Sigmoid colon (tissue), 7 donors: ENCODE data around the gene ADAMTS17. TPM values are rescaled to one million over a fixed set of nuclear protein-coding genes. Genes with fewer than 3 reads are reported as not detected.
A peak's percentile ranks its signal among the peaks of the same experiment; 100 is the strongest.

Experiments used
- DNase-seq: peaks from one replicate; pipeline ENCODE4 v3.0.0-alpha.2; 2019
- H3K27ac ChIP-seq, 4 donors: fragments of 200-600 bp; sonication (generic); one replicate each; pipeline ENCODE4 v1.5.1; 2016 to 2019; ENCODE audit warnings: mild to moderate bottlenecking in 1 of 4
- H3K27me3 ChIP-seq, 3 donors: fragments of 200-600 bp; sonication (generic); one replicate each; pipeline ENCODE4 v1.5.1; 2019; ENCODE audit warnings: mild to moderate bottlenecking in 1 of 3
- H3K36me3 ChIP-seq, 4 donors: fragments of 200-600 bp; sonication (generic); one replicate each; pipeline ENCODE4 v1.5.1; 2016 to 2019
- H3K4me1 ChIP-seq, 4 donors: fragments of 200-600 bp; sonication (generic); one replicate each; pipeline ENCODE4 v1.5.1; 2017 to 2019
- H3K4me3 ChIP-seq, 4 donors: fragments of 200-600 bp; sonication (generic); one replicate each; pipeline ENCODE4 v1.5.1; 2017 to 2019; ENCODE audit warnings: mild to moderate bottlenecking in 2 of 4, moderate library complexity in 1 of 4
- H3K9me3 ChIP-seq, 4 donors: fragments of 200-600 bp in 3 of 4; sonication (generic) in 3 of 4; one replicate each; pipeline versions ENCODE4 v1.5.1 to v1.6.1; 2013 to 2019
- CTCF ChIP-seq, 4 experiments: fragments of 450-650 bp in 3 of 4; fragments of 200-600 bp in 1 of 4; IDR thresholded peaks; one replicate each; pipeline ENCODE4 v1.5.1; 2016 to 2019; ENCODE audit warnings: antibody characterized with exemption in 4 of 4, mild to moderate bottlenecking in 3 of 4, moderate library complexity in 2 of 4
- EP300 ChIP-seq, 4 donors: sonication (generic); formaldehyde crosslinking; IDR thresholded peaks; one replicate each; pipeline ENCODE4 v1.6.1; 2017; ENCODE audit warnings: antibody characterized with exemption in 4 of 4
- POLR2A ChIP-seq, 2 donors: fragments of 450-650 bp; IDR thresholded peaks; one replicate each; pipeline ENCODE4 v1.6.1; 2016; ENCODE audit warnings: antibody characterized with exemption in 2 of 2, mild to moderate bottlenecking in 2 of 2, moderate library complexity in 2 of 2
- POLR2AphosphoS5 ChIP-seq, 4 donors: sonication (generic); formaldehyde crosslinking; IDR thresholded peaks; one replicate each; pipeline ENCODE4 v1.6.1; 2017; ENCODE audit warnings: antibody characterized with exemption in 4 of 4
- WGBS, 2 donors: extraction: QIAGEN DNeasy Blood & Tissue Kit; methylation state at CpG; one replicate each; pipeline ENCODE4 v1.1.7; 2013; 5-methylcytosine and 5-hydroxymethylcytosine counted together
- intact Hi-C: fragments of 100-400 bp; cut with DNase I; formaldehyde crosslinking; loops from one replicate; pipeline ENCODE4 v1.15.1; 2023
- polyA plus RNA-seq, 3 donors: library from polyadenylated mRNA; stranded (reverse); fragments of 200-250 nt; gene quantifications; one replicate each; pipeline ENCODE4 v1.2.3, GENCODE V29; 2013
- total RNA-seq, 4 donors: library from RNA; depleted of rRNA; stranded (reverse); fragments of >200 nt; gene quantifications; one replicate each; pipeline ENCODE4 v1.1.0, GENCODE V29; 2016
- donor health status: healthy with polysubstance abuse.
- donor health status: Bipolar disorder and iron deficiency.
- donor health status: healthy.

ADAMTS17 gene
- total and polyA plus RNA-seq, 7 donors, result 0.46 to 3.6 (median 1.2) TPM

- DNase-seq, result no peak
- no peaks in the 10 kb centered on the region for H3K27me3 ChIP-seq
- H3K27ac ChIP-seq, result no peak overlapping the region
- no peaks in the 10 kb centered on the region for H3K36me3 ChIP-seq
- TF ChIP-seq POLR2AphosphoS5 (IDR thresholded peaks at IDR 0.05) (no peak), CTCF (IDR thresholded peaks at IDR 0.05) (no peak), EP300 (IDR thresholded peaks at IDR 0.05) (no peak), POLR2A (IDR thresholded peaks at IDR 0.05) (no peak)
- WGBS, 2 donors, result 92 to 93% methylated on average over 9 of the region's 9 CpGs
- intact Hi-C loops, result loop anchor here (5.0 kb wide), 1 partner anchor 202 kb away; no protein-coding TSS in a partner anchor
- no peaks in the 10 kb centered on the region for H3K9me3 ChIP-seq
- peaks cover 0 to 20% (median 13%) of the 10 kb centered on the region in 4 donors for H3K4me1 ChIP-seq
- H3K4me3 ChIP-seq, result no peak overlapping the region
Observed at GRCh38 chr15:100129677-100130076, 212.1 kb downstream of the ADAMTS17 start.

- Histone ChIP-seq H3K27me3 (no peaks in the 10 kb centered on the region), H3K27ac (peak overlapping the region; percentile 38 to 72 (median 64)), H3K4me1 (peaks cover 0 to 20% (median 13%) of the 10 kb centered on the region in 4 donors), H3K4me3 (no peak overlapping the region), H3K9me3 (peaks cover 2 to 12% (median 5%) of the 10 kb centered on the region in 4 donors), H3K36me3 (no peaks in the 10 kb centered on the region)
- intact Hi-C loops, result no loop called here
- TF ChIP-seq POLR2A (IDR thresholded peaks at IDR 0.05) (no peak), POLR2AphosphoS5 (IDR thresholded peaks at IDR 0.05) (peak; percentile 52 to 87 (median 78)), CTCF (IDR thresholded peaks at IDR 0.05) (no peak), EP300 (IDR thresholded peaks at IDR 0.05) (peak; percentile 30 to 91 (median 68))
- DNase-seq, result peak; percentile 91
- 77 to 87% methylated on average over 19 of the region's 19 CpGs for WGBS, 2 donors
Observed at GRCh38 chr15:100125401-100126191, 216.2 kb downstream of the ADAMTS17 start.

GRCh38 chr15:100124936-100125335, 216.8 kb downstream of the ADAMTS17 start:
- TF ChIP-seq POLR2A (IDR thresholded peaks at IDR 0.05) (no peak), CTCF (IDR thresholded peaks at IDR 0.05) (no peak), POLR2AphosphoS5 (IDR thresholded peaks at IDR 0.05) (no peak), EP300 (IDR thresholded peaks at IDR 0.05) (no peak)
- WGBS, 2 donors, result 95 to 96% methylated on average over 5 of the region's 5 CpGs
- no peaks in the 10 kb centered on the region for H3K36me3 ChIP-seq
- intact Hi-C loops, result no loop called here
- peaks cover 0 to 20% (median 13%) of the 10 kb centered on the region in 4 donors for H3K4me1 ChIP-seq
- no peaks in the 10 kb centered on the region for H3K27me3 ChIP-seq
- peaks cover 2 to 12% (median 5%) of the 10 kb centered on the region in 4 donors for H3K9me3 ChIP-seq
- no peak overlapping the region for H3K4me3 ChIP-seq
- DNase-seq, result no peak
- peak overlapping the region in 3 of 4 donors; percentile 56 to 72 (median 72) for H3K27ac ChIP-seq

GRCh38 chr15:100124361-100124760, 217.4 kb downstream of the ADAMTS17 start:
- peaks cover 0 to 20% (median 13%) of the 10 kb centered on the region in 4 donors for H3K4me1 ChIP-seq
- TF ChIP-seq POLR2A (IDR thresholded peaks at IDR 0.05) (no peak), CTCF (IDR thresholded peaks at IDR 0.05) (no peak), POLR2AphosphoS5 (IDR thresholded peaks at IDR 0.05) (no peak), EP300 (IDR thresholded peaks at IDR 0.05) (no peak)
- no peak for DNase-seq
- no peak overlapping the region for H3K4me3 ChIP-seq
- no peak overlapping the region for H3K27ac ChIP-seq
- H3K9me3 ChIP-seq, result peaks cover 2 to 12% (median 5%) of the 10 kb centered on the region in 4 donors
- 94 to 96% methylated on average over 14 of the region's 14 CpGs for WGBS, 2 donors
- H3K27me3 ChIP-seq, result no peaks in the 10 kb centered on the region
- H3K36me3 ChIP-seq, result no peaks in the 10 kb centered on the region
- intact Hi-C loops, result no loop called here
